CD14-positive monocyte (primary cell): Measurements from ENCODE around the gene SOAT1. TPM values are rescaled to one million over a fixed set of nuclear protein-coding genes. Genes with fewer than 3 reads are reported as not detected.

ENCODE experiments used
- DNase-seq, 3 donors: peaks; one replicate each; pipeline ENCODE4 v3.0.0-alpha.2; 2011 to 2022
- H2AFZ ChIP-seq: 2 replicates; pipeline ENCODE4 v1.6.0; 2012; ENCODE audit warnings: mild to moderate bottlenecking, low read depth, low read length, inconsistent platforms; ENCODE audit not compliant: insufficient read depth, poor library complexity, severe bottlenecking
- H3K27ac ChIP-seq, 2 donors: 1 replicate in 1 of 2; 2 replicates in 1 of 2; pipeline ENCODE4 v1.5.1; 2012 to 2013; ENCODE audit warnings: low read length in 2 of 2, control low read depth in 1 of 2, inconsistent platforms in 1 of 2, low read depth in 1 of 2, mild to moderate bottlenecking in 1 of 2
- H3K27me3 ChIP-seq, 2 donors: one replicate each; pipeline versions ENCODE4 v1.6.0 to v1.6.1; 2011 to 2013; ENCODE audit warnings: low read length in 2 of 2; ENCODE audit not compliant: control insufficient read depth in 2 of 2, insufficient read depth in 2 of 2
- H3K36me3 ChIP-seq, 2 donors: replicated peaks in 1 of 2; 1 replicate in 1 of 2; 2 replicates in 1 of 2; pipeline versions ENCODE4 v1.5.1 to v1.6.1; 2012 to 2013; ENCODE audit warnings: low read length in 2 of 2, control low read depth in 1 of 2, inconsistent platforms in 1 of 2, mild to moderate bottlenecking in 1 of 2; ENCODE audit not compliant: insufficient read depth in 2 of 2, control insufficient read depth in 1 of 2
- H3K4me1 ChIP-seq, 2 donors: 1 replicate in 1 of 2; 2 replicates in 1 of 2; pipeline versions ENCODE4 v1.5.1 to v1.6.1; 2012 to 2013; ENCODE audit warnings: low read length in 2 of 2, control low read depth in 1 of 2, inconsistent platforms in 1 of 2, mild to moderate bottlenecking in 1 of 2, moderate library complexity in 1 of 2; ENCODE audit not compliant: insufficient read depth in 2 of 2, control insufficient read depth in 1 of 2
- H3K4me2 ChIP-seq: replicated peaks from 2 replicates; pipeline ENCODE3; 2012; ENCODE audit warnings: low read length, moderate library complexity, mild to moderate bottlenecking; ENCODE audit not compliant: poor library complexity, severe bottlenecking; ENCODE audit errors: extremely low read depth
- H3K4me3 ChIP-seq, 3 experiments: fragments of 200-600 bp in 1 of 3; sonication (generic) in 1 of 3; replicated peaks in 1 of 3; 1 replicate in 2 of 3; 2 replicates in 1 of 3; pipeline ENCODE4 v1.5.1; 2011 to 2013; ENCODE audit warnings: low read length in 3 of 3, mild to moderate bottlenecking in 3 of 3, control low read depth in 2 of 3, low read depth in 2 of 3, inconsistent platforms in 1 of 3, moderate library complexity in 1 of 3
- H3K79me2 ChIP-seq: 2 replicates; pipeline ENCODE4 v1.6.0; 2012; ENCODE audit warnings: mild to moderate bottlenecking, control low read depth, inconsistent platforms, low read length, moderate library complexity; ENCODE audit not compliant: insufficient read depth
- H3K9ac ChIP-seq: 2 replicates; pipeline ENCODE4 v1.6.0; 2017; ENCODE audit warnings: low read length, mild to moderate bottlenecking; ENCODE audit not compliant: insufficient read depth, poor library complexity, severe bottlenecking
- H3K9me3 ChIP-seq, 2 donors: replicated peaks in 1 of 2; 1 replicate in 1 of 2; 2 replicates in 1 of 2; pipeline versions ENCODE4 v1.5.1 to v1.6.1; 2012 to 2013; ENCODE audit warnings: low read length in 2 of 2, control low read depth in 1 of 2; ENCODE audit not compliant: control insufficient read depth in 1 of 2, insufficient read depth in 1 of 2
- H4K20me1 ChIP-seq: 2 replicates; pipeline ENCODE4 v1.6.0; 2012; ENCODE audit warnings: mild to moderate bottlenecking, low read length, control low read depth, moderate library complexity; ENCODE audit not compliant: insufficient read depth
- H3K27ac Mint-ChIP-seq, 7 donors: one replicate each; pipeline ENCODE4 v1.8.0; 2020; ENCODE audit warnings: mild to moderate bottlenecking in 7 of 7, mixed read lengths in 7 of 7, moderate library complexity in 6 of 7, inconsistent platforms in 2 of 7
- H3K27me3 Mint-ChIP-seq, 3 donors: one replicate each; pipeline ENCODE4 v1.8.0; 2021 to 2022; ENCODE audit warnings: low read depth in 3 of 3, mild to moderate bottlenecking in 3 of 3, mixed read lengths in 3 of 3, moderate library complexity in 3 of 3, inconsistent platforms in 1 of 3
- H3K36me3 Mint-ChIP-seq, 2 donors: one replicate each; pipeline ENCODE4 v1.8.0; 2020; ENCODE audit warnings: mixed read lengths in 2 of 2, inconsistent platforms in 1 of 2, mild to moderate bottlenecking in 1 of 2
- H3K4me1 Mint-ChIP-seq: one replicate; pipeline ENCODE4 v1.8.0; 2020; ENCODE audit warnings: mild to moderate bottlenecking, mixed read lengths
- H3K4me3 Mint-ChIP-seq, 2 donors: one replicate each; pipeline ENCODE4 v1.8.0; 2020; ENCODE audit warnings: mild to moderate bottlenecking in 2 of 2, mixed read lengths in 2 of 2, moderate library complexity in 1 of 2
- H3K9me3 Mint-ChIP-seq, 7 donors: one replicate each; pipeline ENCODE4 v1.8.0; 2020 to 2022; ENCODE audit warnings: mixed read lengths in 7 of 7, mild to moderate bottlenecking in 6 of 7, moderate library complexity in 6 of 7, inconsistent platforms in 2 of 7
- CTCF ChIP-seq: fragments of 200-600 bp; IDR thresholded peaks from one replicate; pipeline ENCODE4 v1.8.0; 2022; ENCODE audit warnings: antibody characterized with exemption, mild to moderate bottlenecking
- WGBS: methylation state at CpG from one replicate; pipeline ENCODE4 v1.1.5; 2013; ENCODE audit warnings: missing lambda C conversion rate; ENCODE audit not compliant: insufficient coverage; 5-methylcytosine and 5-hydroxymethylcytosine counted together
- intact Hi-C, 2 donors: fragments of 100-400 bp; cut with micrococcal nuclease; formaldehyde crosslinking; loops; one replicate each; pipeline versions ENCODE4 v1.15.0 to v1.15.1; 2023
- polyA plus RNA-seq, 3 donors: library from polyadenylated mRNA; depleted of rRNA in 1 of 3; unstranded in 2 of 3; stranded (reverse) in 1 of 3; fragments of 300-500 nt in 2 of 3; fragments of >200 nt in 1 of 3; fragmentation: Illumina TruSeq in 2 of 3; gene quantifications; 1 replicate in 2 of 3; 2 replicates in 1 of 3; pipeline ENCODE4 v1.2.3, GENCODE V29; 2012 to 2021

Gene SOAT1
- polyA plus RNA-seq, 3 donors, result 15.8 to 158 (median 105) TPM

GRCh38 chr1:179337942-179338560 is 44.5 kb downstream of the SOAT1 start:
- peaks cover 39 to 69% of the 10 kb centered on the region in 2 donors for H3K36me3 ChIP-seq
- 94% methylated on average over 4 of the region's 5 CpGs for WGBS

GRCh38 chr1:179340918-179341317 is 47.3 kb downstream of the SOAT1 start:
- peaks cover 11% of the 10 kb centered on the region for H3K4me1 Mint-ChIP-seq
- peak; percentile 57 to 77 (median 70) for DNase-seq
- H3K27me3 Mint-ChIP-seq, result no peaks in the 10 kb centered on the region
- Histone ChIP-seq H2AFZ (peak overlapping the region; percentile 21), H4K20me1 (no peaks in the 10 kb centered on the region), H3K79me2 (peaks cover 23% of the 10 kb centered on the region), H3K27me3 (no peaks in the 10 kb centered on the region), H3K27ac (peak overlapping the region in 1 of 2 donors; percentile 71), H3K4me1 (peaks cover 11% of the 10 kb centered on the region in 2 donors), H3K4me2 (peak overlapping the region; percentile 60), H3K4me3 (peak overlapping the region in 2 of 3 experiments; percentile 27 to 41), H3K36me3 (peaks cover 59 to 77% of the 10 kb centered on the region in 2 donors), H3K9me3 (no peaks in the 10 kb centered on the region), H3K9ac (no peak overlapping the region)
- TF ChIP-seq CTCF, result no peak
- intact Hi-C loops, result no loop called here
- peaks cover 0 to 3% (median 0%) of the 10 kb centered on the region in 7 donors for H3K9me3 Mint-ChIP-seq
- peaks cover 54 to 75% of the 10 kb centered on the region in 2 donors for H3K36me3 Mint-ChIP-seq
- H3K27ac Mint-ChIP-seq, result peak overlapping the region; percentile 83 to 92 (median 89)
- H3K4me3 Mint-ChIP-seq, result peak overlapping the region; percentile 53 to 69
- 0% methylated on average over 3 of the region's 5 CpGs for WGBS

More at GRCh38 chr1:179337942-179338560, 44.5 kb downstream of the SOAT1 start:
- Histone ChIP-seq H3K9me3 (no peaks in the 10 kb centered on the region), H3K4me1 (peaks cover 11 to 14% of the 10 kb centered on the region in 2 donors), H4K20me1 (peaks cover 15% of the 10 kb centered on the region), H3K9ac (no peak overlapping the region), H3K79me2 (peaks cover 44% of the 10 kb centered on the region), H3K27me3 (no peaks in the 10 kb centered on the region), H2AFZ (no peak overlapping the region), H3K4me2 (no peak overlapping the region), H3K4me3 (no peak overlapping the region), H3K27ac (peak overlapping the region in 1 of 2 donors; percentile 15)
- no peak overlapping the region for H3K4me3 Mint-ChIP-seq
- peaks cover 10% of the 10 kb centered on the region for H3K4me1 Mint-ChIP-seq
- H3K36me3 Mint-ChIP-seq, result peaks cover 49 to 76% of the 10 kb centered on the region in 2 donors
- peak overlapping the region in 6 of 7 donors; percentile 31 to 82 (median 56) for H3K27ac Mint-ChIP-seq
- intact Hi-C loops, result no loop called here
- H3K27me3 Mint-ChIP-seq, result no peaks in the 10 kb centered on the region
- no peak for TF ChIP-seq CTCF
- H3K9me3 Mint-ChIP-seq, result peaks cover 0 to 3% (median 0%) of the 10 kb centered on the region in 7 donors
- no peak for DNase-seq
